ENCODE data around the gene HHIPL1. TPM values are rescaled to one million over a fixed set of nuclear protein-coding genes. Genes with fewer than 3 reads are reported as not detected.

HHIPL1 gene
- total and polyA plus RNA-seq, 8 donors = 2.2 to 3.1 (median 2.6) TPM

DNA sequence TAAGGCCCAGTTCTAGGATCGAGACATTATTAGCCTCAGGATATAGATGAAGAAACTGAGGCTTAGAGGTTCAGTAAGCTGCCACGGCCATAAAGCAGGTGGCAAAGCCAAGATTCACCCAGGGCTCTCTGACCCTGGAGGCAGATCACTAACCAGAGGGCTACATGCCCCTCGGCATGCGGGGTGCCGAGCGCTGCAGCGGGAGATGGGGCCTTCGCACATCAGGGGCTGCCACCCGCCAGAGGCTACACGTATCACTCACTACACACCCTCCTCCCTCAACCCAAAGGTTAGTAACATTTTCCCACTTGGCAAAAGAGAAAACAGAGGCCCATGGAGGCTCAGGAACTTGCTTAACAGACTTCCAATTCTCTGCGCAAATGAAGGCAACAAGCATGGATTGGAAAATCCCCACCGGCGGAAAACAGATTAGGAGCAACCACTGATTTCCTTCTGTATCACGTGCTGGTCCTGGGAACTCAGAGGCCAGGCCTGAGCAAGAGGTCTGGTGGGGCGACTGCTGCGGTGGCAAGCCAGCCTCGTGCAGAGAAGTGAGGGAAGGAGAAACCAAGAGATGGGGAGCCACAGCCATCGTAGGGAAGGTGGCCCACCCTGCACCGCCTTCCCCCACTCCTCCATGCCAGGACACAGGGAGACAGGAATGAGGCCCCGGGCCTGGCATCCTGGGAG, 46.9 kb upstream of the HHIPL1 start:
- Histone ChIP-seq H3K36me3 (no peaks in the 10 kb centered on the region), H3K4me1 (peaks cover 26 to 87% of the 10 kb centered on the region in 2 donors), H3K9me3 (no peaks in the 10 kb centered on the region), H3K27me3 (peaks cover 0 to 14% of the 10 kb centered on the region in 2 donors), H3K4me3 (no peak overlapping the region), H3K27ac (no peak overlapping the region)
- DNase-seq = no peak
- ATAC-seq = no peak
- TF ChIP-seq, protein P1, sequence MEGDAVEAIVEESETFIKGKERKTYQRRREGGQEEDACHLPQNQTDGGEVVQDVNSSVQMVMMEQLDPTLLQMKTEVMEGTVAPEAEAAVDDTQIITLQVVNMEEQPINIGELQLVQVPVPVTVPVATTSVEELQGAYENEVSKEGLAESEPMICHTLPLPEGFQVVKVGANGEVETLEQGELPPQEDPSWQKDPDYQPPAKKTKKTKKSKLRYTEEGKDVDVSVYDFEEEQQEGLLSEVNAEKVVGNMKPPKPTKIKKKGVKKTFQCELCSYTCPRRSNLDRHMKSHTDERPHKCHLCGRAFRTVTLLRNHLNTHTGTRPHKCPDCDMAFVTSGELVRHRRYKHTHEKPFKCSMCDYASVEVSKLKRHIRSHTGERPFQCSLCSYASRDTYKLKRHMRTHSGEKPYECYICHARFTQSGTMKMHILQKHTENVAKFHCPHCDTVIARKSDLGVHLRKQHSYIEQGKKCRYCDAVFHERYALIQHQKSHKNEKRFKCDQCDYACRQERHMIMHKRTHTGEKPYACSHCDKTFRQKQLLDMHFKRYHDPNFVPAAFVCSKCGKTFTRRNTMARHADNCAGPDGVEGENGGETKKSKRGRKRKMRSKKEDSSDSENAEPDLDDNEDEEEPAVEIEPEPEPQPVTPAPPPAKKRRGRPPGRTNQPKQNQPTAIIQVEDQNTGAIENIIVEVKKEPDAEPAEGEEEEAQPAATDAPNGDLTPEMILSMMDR (IDR thresholded peaks at IDR 0.05) = no peak
- intact Hi-C loops (cut with DNase I) = no loop called here

DNA sequence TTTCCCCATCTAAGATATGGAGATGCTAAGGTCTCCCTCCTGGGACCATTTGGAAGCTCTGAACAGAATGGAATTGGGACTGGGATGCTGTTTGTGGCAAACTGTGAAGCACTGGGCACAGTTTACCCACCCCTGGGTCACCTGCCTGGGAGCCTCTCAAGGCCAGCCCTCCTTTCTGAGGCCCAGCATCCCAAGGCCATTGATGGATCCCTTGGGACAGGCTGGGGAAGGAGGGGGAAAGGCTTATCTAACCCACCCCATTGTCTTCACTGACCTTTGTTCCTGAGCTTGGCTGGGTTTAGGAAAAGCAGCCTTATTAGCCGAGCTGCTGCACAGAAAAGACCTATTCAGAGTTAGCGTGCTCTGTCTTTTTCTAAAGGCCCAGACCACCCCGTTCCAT, 46.2 kb upstream of the HHIPL1 start:
- peaks cover 0 to 21% of the 10 kb centered on the region in 2 donors for H3K27me3 ChIP-seq
- intact Hi-C loops (cut with DNase I) = no loop called here
- no peaks in the 10 kb centered on the region for H3K36me3 ChIP-seq
- no peak for ATAC-seq
- H3K4me3 ChIP-seq = no peak overlapping the region
- DNase-seq = no peak
- peaks cover 26 to 88% of the 10 kb centered on the region in 2 donors for H3K4me1 ChIP-seq
- no peaks in the 10 kb centered on the region for H3K9me3 ChIP-seq
- H3K27ac ChIP-seq = no peak overlapping the region
- TF ChIP-seq, protein P1 (IDR thresholded peaks at IDR 0.05) = no peak

DNA sequence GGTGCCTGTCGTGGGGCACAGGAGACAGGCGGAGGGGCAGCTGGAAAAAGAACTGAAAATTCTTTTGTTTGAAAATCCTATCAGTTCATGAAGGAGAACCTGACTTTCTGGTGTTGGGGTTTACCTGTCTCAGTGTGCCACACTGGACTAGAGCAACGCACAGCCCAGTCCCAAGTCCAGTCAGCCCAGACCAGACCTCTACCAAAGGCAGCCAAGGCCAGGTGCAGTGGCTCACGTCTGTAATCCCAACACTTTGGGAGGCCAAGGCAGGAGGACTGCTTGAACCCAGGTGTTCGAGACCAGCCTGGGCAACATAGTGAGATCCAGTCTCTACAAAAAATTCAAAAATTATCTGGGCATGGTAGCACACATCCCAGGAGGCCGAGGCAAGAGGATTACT, 45.5 kb upstream of the HHIPL1 start:
- Histone ChIP-seq H3K4me3 (no peak overlapping the region), H3K27me3 (peaks cover 0 to 23% of the 10 kb centered on the region in 2 donors), H3K9me3 (no peaks in the 10 kb centered on the region), H3K27ac (no peak overlapping the region), H3K36me3 (no peaks in the 10 kb centered on the region), H3K4me1 (peaks cover 26 to 82% of the 10 kb centered on the region in 2 donors)
- ATAC-seq = no peak
- TF ChIP-seq, protein P1 (IDR thresholded peaks at IDR 0.05) = no peak
- no peak for DNase-seq
- intact Hi-C loops (cut with DNase I) = no loop called here

DNA sequence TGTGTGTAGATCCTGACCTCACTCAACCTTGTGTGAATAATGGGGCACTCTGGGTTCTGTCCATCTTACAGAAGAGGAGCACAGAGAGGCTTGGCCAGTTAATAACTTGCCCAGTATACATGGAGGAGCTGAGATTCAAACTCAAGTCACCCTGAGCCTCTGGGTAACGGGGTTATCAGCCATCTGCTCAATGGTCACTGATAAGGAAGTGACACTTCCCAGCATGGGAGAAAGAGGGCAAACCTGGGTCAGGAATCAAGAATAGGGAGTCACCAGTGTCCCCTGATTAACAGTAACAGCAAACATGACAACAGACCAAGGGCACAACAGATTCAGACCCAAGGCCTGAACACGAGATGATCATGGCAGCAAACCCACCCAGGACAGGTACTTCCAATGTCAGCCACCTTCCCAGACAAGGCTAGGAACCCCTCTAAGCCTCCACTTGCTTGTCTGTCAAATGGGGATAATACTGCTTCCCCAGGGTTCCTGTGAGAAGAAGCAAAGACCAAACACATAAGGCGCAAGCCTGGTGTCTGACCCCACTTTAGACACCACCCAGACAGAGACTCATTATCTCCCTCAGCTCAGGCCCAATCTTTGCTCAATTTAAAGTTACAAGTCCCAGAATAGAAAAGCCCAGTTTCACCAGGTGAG, 44.6 kb upstream of the HHIPL1 start:
- Histone ChIP-seq H3K9me3 (no peaks in the 10 kb centered on the region), H3K4me1 (peaks cover 26 to 80% of the 10 kb centered on the region in 2 donors), H3K36me3 (no peaks in the 10 kb centered on the region), H3K27ac (peak overlapping the region in 1 of 2 donors; percentile 51), H3K27me3 (peaks cover 0 to 33% of the 10 kb centered on the region in 2 donors), H3K4me3 (no peak overlapping the region)
- DNase-seq = no peak
- TF ChIP-seq, protein P1 (IDR thresholded peaks at IDR 0.05) = no peak
- intact Hi-C loops (cut with DNase I) = no loop called here
- no peak for ATAC-seq

DNA sequence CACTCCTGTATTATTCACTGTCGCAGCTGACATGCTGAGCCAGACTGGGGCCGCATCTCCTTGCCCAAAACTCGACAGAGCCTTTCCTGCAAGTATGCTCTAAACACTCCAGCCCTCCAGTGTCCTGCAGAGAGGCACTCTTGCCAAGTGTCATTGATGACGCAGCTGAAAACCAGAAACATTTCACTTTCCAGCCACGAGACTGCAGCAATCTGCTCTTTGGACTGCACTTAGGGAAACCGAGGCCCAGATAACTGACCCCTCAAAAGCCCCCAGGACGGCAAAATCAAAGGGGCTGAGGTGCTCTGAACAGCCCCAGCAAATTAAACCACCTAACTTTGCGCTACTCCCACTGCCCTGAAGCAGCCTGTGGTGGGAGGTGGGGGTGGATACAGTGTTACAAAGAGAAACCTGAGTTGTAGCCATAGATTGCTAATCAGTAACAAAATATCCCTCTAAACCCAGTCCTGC, 43.5 kb upstream of the HHIPL1 start:
- Histone ChIP-seq H3K4me3 (peak overlapping the region; percentile 18 to 43), H3K9me3 (no peaks in the 10 kb centered on the region), H3K27me3 (peaks cover 0 to 43% of the 10 kb centered on the region in 2 donors), H3K4me1 (peaks cover 18 to 74% of the 10 kb centered on the region in 2 donors), H3K27ac (peak overlapping the region; percentile 51 to 65), H3K36me3 (no peaks in the 10 kb centered on the region)
- intact Hi-C loops (cut with DNase I) = no loop called here
- DNase-seq (peak in 2 of 4 donors; percentile 58 to 65), ATAC-seq (peak; percentile 7)
- TF ChIP-seq, protein P1 (IDR thresholded peaks at IDR 0.05) = no peak

Measured in left lung (tissue), 10 donors.